ENCODE results near the gene NTN3. TPM values are rescaled to one million over a fixed set of nuclear protein-coding genes. Genes with fewer than 3 reads are reported as not detected.

Gene NTN3
- total RNA-seq, 4 donors from 2014 or later, result 1.3 to 15.5 TPM; not detected in 2

DNA sequence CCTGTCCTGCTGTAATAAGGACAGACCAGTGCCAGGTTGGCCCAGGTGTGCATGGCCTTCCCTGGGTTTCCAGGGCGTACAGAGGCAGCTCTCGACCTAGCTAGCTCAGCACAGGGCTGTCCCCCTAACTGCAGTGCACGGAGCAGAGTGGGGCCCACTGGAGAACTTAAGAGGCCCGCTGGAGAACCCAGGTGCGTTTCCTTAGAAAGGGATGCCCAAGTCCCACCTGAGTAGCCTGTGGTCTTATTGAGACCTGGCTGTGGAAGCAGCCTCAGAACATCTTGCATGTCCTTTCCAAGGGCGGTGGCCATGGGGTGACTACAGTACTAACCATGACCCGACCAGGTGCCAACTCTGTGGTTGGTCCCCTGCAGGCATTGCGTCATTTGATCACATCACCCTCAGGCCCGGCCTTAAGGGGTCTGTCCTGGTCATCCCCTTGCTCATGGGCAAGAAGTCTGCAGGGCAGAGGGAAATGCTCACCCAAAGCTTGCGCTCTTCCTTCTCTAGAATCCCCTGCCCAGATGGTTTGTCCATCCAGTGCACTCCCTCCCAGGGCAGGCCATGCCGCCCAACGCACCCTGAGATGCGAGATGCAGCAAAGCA, 45.2 kb upstream of the NTN3 start:
- Histone ChIP-seq H3K27ac (no peak overlapping the region), H3K4me1 (peaks cover 6 to 9% of the 10 kb centered on the region in 2 donors), H3K36me3 (no peaks in the 10 kb centered on the region), H3K4me3 (no peak overlapping the region), H3K9me3 (no peaks in the 10 kb centered on the region), H3K27me3 (no peaks in the 10 kb centered on the region)
- intact Hi-C loops (cut with DNase I; ENCODE audit: low total_unique reads), result no loop called here
- no peak for DNase-seq
- TF ChIP-seq, protein P1, sequence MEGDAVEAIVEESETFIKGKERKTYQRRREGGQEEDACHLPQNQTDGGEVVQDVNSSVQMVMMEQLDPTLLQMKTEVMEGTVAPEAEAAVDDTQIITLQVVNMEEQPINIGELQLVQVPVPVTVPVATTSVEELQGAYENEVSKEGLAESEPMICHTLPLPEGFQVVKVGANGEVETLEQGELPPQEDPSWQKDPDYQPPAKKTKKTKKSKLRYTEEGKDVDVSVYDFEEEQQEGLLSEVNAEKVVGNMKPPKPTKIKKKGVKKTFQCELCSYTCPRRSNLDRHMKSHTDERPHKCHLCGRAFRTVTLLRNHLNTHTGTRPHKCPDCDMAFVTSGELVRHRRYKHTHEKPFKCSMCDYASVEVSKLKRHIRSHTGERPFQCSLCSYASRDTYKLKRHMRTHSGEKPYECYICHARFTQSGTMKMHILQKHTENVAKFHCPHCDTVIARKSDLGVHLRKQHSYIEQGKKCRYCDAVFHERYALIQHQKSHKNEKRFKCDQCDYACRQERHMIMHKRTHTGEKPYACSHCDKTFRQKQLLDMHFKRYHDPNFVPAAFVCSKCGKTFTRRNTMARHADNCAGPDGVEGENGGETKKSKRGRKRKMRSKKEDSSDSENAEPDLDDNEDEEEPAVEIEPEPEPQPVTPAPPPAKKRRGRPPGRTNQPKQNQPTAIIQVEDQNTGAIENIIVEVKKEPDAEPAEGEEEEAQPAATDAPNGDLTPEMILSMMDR (IDR thresholded peaks at IDR 0.05), result no peak
- no peak for TF ChIP-seq POLR2A (IDR thresholded peaks at IDR 0.05)

DNA sequence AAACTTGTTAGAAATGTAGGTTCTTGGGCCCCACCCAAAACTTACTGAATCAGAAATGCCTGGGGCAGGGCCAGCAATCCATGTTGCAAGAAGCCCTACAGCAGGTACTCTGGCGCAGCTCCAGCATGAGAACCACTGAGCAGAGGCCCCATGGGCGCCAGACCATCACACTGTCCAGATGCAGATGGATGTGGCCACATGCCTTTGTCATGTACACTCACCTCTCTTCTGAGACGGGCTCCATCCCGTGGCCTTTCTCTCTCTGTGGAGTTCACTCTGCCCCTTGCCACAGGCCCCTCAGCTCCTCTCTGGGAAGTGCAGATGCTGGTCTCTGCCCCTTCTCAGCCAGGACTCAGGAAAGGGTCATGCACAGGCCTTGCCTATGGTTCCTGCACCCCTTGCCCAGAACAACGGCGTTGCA, 44.1 kb upstream of the NTN3 start:
- no peak for TF ChIP-seq POLR2A (IDR thresholded peaks at IDR 0.05)
- TF ChIP-seq, protein P1 (IDR thresholded peaks at IDR 0.05), result no peak
- Histone ChIP-seq H3K36me3 (no peaks in the 10 kb centered on the region), H3K9me3 (no peaks in the 10 kb centered on the region), H3K4me3 (no peak overlapping the region), H3K4me1 (peaks cover 6 to 9% of the 10 kb centered on the region in 2 donors), H3K27ac (no peak overlapping the region), H3K27me3 (no peaks in the 10 kb centered on the region)
- intact Hi-C loops (cut with DNase I; ENCODE audit: low total_unique reads), result no loop called here
- no peak for DNase-seq

DNA sequence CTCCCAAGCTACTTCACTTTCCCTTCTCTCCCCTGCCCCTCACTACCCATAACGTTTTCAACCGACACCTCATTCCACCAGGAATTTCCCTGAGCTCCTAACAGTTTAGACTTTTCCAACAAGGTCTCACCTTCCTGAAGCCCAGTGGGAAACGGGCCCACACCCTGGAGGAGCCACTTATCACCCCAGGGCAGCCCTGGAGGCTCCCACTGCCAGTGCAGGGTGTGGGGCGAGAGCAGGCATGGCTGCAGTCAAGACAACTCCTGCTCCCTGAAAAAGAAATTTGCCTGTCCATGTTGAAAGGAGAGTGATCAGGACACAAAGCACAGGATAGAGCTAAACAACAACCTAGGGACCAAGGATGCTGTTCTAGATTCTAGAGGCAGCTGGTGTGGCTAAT, 43.6 kb upstream of the NTN3 start:
- H3K4me3 ChIP-seq, result no peak overlapping the region
- DNase-seq, result no peak
- intact Hi-C loops (cut with DNase I; ENCODE audit: low total_unique reads), result no loop called here
- no peaks in the 10 kb centered on the region for H3K36me3 ChIP-seq
- H3K9me3 ChIP-seq, result no peaks in the 10 kb centered on the region
- peaks cover 6 to 9% of the 10 kb centered on the region in 2 donors for H3K4me1 ChIP-seq
- H3K27me3 ChIP-seq, result no peaks in the 10 kb centered on the region
- TF ChIP-seq, protein P1 (IDR thresholded peaks at IDR 0.05), result no peak
- TF ChIP-seq POLR2A (IDR thresholded peaks at IDR 0.05), result no peak
- no peak overlapping the region for H3K27ac ChIP-seq

DNA sequence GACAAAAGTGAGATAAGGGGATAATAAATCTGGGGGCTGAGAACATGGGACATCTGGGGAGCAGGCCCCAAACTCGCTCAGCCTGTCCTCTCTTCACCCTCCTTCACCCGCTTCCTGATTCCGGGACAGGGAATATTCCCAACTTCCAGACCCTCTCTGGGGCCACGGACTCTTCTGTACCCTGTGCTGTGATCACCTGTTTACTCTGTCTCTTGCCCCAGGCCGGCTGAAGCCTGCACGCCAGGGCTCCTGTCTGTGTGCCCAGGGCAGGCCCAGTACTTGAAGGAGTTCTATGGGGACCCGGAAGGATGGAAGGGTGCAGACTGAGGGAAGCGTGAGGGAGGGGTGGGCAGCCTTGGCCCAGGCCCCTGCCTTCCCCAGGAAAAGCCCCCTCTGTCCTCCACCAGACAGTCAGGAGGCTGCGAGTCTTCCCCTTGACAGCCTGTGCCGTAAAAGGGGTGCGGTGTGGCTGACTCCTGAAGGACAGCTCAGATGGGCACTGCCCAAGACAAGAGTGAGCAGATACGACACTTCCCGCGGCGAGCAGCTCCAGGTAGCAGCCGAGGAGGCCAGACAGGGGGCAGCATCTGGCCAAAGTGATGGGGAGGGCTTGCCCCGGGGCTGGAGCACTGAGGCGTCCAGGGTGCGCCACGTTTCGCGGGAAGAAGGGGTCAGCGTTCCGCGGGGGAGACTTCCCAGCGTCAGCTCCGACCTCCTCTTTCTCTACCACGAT, 42.9 kb upstream of the NTN3 start:
- H3K27ac ChIP-seq, result peak overlapping the region; percentile 30 to 83

DNA sequence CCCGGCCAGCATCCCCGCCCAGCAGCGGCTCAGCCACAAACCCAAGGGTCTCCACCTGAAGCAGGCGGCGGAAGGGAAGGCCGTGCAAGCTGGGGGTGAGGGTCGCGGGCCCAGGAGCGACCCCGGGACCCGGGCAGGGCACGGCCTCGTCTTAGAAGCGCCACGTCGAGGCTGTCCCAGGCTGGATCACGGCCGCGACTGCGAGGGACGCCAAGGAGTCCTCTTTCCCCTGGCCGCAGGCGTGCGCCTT, 42.4 kb upstream of the NTN3 start:
- no peak for DNase-seq
- Histone ChIP-seq H3K36me3 (no peaks in the 10 kb centered on the region), H3K9me3 (no peaks in the 10 kb centered on the region), H3K4me1 (peaks cover 6 to 9% of the 10 kb centered on the region in 2 donors), H3K4me3 (peak overlapping the region; percentile 46 to 74), H3K27me3 (no peaks in the 10 kb centered on the region), H3K27ac (peak overlapping the region; percentile 30 to 83)
- TF ChIP-seq, protein P1 (IDR thresholded peaks at IDR 0.05), result no peak
- TF ChIP-seq POLR2A (IDR thresholded peaks at IDR 0.05), result no peak
- intact Hi-C loops (cut with DNase I; ENCODE audit: low total_unique reads), result no loop called here

More for the DNA sequence above, 42.9 kb upstream of the NTN3 start:
- intact Hi-C loops (cut with DNase I; ENCODE audit: low total_unique reads), result no loop called here
- TF ChIP-seq, protein P1 (IDR thresholded peaks at IDR 0.05), result peak in 3 of 4 experiments; percentile 21 to 29 (median 27)
- TF ChIP-seq POLR2A (IDR thresholded peaks at IDR 0.05), result no peak
- Histone ChIP-seq H3K27me3 (no peaks in the 10 kb centered on the region), H3K4me1 (peaks cover 6 to 9% of the 10 kb centered on the region in 2 donors), H3K9me3 (no peaks in the 10 kb centered on the region), H3K4me3 (peak overlapping the region; percentile 46 to 74), H3K36me3 (no peaks in the 10 kb centered on the region)
- peak; percentile 39 to 44 for DNase-seq
